ENCODE data around the gene OR52B6.

- TF ChIP-seq CTCF (IDR thresholded peaks at IDR 0.05 in 8 of 11, conservative IDR thresholded peaks at IDR 0.05 in 3 of 11): no peak
- TF ChIP-seq POLR2AphosphoS5 (IDR thresholded peaks at IDR 0.05): no peak
- TF ChIP-seq POLR2A (IDR thresholded peaks at IDR 0.05): no peak
These were observed 5.5 kb upstream of the OR52B6 start for GRCh38 chr11:5575152-5575551.
